HG03558 (cell line): ENCODE results near the gene SPNS3.

Experiments used
- ATAC-seq: cut with Tn5 transposase; IDR thresholded peaks from one replicate; pipeline ENCODE4 v1.9.1; 2021; ENCODE audit warnings: moderate number of reproducible peaks; ENCODE audit not compliant: unreplicated experiment; ENCODE audit errors: extremely low read depth

SPNS3 gene

DNA sequence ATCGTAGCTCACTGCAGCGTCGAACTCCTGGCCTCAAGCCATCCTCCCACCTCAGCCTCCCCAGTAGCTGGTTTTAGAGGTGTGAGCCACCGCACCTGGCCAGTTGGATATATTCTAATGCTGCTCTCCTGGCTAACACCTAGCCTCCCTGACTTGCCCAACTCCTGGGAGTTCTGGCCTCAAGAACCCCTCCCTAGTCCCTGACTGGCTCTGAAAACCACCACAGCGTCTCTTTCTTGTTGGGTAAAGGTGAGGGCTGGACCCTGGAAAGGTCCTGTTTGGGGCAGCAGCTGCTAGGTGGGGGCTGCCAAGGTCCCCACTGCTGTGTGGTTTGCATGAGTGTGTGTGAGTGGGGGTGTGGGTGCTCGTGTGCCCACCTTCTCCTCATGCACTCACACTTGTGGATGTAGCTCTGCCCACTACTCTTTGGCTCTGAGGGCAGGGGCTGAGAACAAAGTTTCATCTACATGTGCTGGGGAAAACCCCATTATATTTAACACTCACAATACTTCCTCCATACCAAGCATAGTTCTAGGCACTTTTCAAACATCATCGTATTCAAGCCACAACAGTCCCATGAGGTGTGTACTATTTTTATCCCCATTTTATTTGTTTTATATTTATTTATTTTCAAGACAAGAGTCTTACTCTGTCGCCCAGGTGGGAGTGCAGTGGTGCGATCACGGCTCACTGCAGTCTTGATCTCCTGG is 7.1 kb upstream of the SPNS3 start:
- no peak for ATAC-seq

DNA sequence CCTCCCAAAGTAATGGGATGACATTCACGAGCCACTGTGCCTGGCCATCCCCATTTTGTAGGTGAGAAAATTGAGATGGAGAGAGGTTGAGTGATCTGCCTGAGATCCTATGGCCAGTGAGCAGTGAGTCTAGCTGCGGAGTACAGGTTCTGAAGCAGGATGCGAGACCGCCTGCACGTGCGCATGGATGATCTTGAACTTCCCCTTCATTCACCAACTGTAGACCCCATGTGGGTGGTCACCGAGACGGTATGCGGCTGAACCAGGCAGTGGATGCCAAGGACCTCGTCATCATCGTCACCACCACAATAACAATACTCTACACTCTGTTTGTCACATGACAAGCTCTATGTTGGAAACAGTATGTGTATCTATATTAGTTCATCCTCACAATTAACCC is 6.2 kb upstream of the SPNS3 start:
- no peak for ATAC-seq

DNA sequence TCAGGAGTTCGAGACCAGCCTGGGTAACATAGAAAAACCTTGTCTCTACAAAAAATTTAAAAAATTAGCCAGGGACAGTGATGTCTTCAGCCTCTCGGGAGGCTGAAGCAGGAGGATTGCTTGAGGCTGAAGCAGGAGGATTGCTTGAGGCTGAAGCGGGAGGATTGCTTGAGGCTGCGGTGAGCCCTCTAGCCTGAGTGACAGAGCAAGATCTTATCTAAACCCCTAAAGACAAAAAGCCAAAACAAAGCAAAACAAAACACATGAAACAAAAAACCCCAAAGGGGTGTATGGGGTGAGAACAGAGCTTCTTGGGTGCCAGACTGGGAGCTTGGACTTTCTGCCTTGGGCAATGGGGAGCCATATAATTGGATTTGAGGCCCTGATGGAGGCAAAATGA is 2.6 kb downstream of the SPNS3 start:
- no peak for ATAC-seq

DNA sequence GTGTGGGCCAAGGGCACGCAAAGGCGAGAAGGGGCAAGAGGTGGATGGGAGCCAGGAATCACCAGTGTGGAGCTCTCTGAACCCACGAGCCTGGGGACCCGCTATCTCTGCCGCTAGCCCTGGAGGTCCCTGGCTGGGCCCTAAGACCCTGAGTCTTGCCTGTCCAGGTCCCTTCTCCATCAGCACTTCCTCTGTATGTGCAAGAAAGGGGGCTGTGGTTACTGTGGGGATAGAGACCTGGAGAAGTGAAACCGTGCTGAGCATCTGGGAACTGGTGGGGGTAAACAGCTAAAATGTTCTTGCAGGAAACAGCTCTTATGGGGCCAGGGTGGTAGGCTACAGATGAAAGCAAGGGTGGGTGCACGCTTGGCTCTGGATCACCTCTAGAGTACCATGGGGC is 3.1 kb downstream of the SPNS3 start:
- ATAC-seq: no peak

DNA sequence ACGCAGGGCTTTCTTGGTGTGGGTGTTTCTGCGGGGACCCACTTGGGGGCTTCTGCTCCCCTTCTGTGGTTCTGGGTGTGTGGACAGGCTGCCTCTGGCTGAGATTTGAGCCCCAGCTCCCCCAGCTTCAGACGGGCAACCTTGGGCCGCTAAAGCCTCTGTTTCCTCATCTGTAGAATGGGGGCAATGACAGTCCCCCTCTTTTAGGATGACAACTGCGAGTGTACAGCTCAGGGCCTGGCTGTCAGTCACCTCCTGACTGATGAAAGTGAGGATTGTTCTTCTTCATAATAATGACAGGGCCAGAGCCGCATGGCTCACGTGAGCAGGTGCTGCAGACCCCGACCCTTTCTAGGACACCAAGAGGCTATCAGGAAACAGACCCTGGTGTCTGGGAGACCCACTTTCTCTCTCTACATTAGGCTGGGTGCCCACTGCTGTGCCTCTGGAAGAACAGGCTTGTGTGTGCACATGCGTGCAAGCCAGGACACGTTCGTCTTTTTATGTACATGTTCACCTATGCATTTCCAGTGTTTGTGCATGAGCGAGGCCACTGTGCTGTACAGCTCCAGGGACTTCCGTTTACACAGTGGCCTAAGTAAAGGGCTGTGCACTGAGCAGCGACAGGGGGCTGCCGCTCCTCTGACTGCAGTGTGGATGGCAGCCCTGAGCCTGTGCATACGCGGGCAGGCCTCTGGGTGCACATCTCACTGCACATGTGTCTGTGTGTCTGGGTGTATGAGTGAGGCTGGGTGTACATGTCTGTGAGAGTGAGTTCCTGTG is 4.6 kb downstream of the SPNS3 start:
- ATAC-seq: no peak

DNA sequence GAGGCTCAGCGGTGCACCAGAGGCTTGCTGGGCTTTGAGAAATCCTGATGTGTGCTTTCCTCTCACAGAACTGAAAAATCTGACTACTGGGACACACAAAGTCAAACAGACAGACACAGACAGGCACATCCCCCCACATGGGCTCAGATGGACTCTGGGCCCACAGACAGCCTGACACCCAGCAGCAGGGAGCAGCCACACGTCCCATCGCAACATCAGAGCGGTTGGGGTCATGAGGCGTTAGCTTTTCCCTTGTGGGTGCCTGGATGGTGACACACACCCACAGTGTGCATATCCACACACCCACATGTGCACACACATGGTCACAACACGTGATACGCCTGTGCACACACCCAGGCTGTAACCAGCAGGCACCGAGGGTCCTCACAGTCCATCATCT is 6.3 kb downstream of the SPNS3 start:
- no peak for ATAC-seq

DNA sequence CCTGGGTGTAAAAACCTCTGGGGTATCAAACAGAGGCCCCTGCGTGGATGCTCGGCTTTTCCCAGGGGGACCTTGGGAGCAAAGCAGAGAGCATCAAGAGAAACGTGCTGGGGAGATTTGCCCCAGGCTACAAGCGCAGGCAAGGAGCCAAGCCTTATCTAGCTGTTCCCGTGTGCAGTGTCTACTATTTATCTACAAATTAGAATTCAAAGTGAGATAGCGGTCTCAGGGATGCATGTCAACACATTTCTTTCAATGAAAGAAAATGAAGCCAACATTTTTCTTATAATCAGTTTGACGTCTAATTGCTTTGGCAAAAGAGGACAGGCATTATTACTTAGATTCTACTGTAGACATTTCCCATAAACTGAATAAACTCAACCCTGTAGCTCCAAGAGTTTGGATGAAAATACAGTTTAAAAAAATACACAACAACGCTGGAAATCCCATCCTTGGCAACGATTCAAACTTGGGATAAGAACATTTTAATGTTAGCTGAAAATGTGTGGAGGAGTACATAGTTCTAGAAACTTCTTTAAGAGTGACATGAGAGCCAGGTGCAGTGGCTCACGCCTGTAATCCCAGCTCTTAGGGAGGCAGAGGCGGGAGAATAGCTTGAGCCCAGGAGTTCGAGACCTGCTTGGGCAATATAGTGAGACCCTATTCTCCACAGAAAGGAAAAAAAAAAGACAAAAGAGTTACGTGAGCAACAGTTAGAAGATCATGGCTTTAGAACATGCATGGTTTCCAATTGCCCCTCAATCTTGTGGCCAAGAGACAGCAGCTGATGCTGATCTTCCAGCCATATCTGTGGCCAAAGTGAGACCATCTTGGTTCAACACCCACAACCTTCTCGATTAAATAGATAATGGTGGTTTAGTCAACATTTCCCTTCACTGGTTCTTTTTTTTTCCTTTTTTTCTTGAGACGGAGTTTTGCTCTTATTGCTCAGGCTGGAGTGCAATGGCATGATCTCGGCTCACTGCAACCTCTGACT is 7.2 kb downstream of the SPNS3 start:
- ATAC-seq: no peak

DNA sequence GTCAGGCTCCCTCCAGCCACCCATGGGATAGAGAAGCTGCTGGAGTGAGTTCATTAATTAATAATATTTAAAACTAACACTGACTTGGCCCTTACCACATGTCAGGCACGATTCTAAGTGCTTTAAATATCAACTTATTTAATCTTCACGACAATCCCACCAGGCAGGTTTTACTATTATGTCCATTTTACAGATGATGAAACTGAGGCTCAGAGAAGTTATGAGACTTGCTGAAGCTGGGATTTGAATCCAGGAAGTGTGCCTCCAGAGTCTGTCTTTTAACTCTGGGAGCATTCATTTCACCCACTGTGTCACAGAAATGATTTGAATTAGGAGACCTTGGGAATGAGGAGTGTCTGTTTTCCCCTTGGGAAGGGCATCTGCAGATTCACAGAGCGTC is 8.8 kb downstream of the SPNS3 start:
- no peak for ATAC-seq

DNA sequence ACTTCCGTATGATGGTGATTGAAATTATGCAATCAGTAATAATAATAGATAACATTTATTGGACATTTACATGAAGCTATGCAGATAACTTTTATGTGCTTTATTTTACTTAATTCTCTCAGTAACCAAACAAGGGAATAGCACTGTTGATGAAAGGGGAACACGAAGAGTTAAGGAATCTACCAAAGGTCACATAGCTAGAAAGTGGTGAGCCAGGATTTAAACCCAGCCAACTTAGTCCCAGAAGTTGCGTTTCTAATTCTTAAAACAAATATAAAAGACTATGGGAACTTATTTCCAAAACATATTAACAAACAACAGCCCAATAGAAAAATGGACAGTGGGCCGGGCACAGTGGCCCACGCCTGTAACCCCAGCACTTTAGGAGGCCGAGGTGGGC is 9.7 kb downstream of the SPNS3 start:
- ATAC-seq: no peak

DNA sequence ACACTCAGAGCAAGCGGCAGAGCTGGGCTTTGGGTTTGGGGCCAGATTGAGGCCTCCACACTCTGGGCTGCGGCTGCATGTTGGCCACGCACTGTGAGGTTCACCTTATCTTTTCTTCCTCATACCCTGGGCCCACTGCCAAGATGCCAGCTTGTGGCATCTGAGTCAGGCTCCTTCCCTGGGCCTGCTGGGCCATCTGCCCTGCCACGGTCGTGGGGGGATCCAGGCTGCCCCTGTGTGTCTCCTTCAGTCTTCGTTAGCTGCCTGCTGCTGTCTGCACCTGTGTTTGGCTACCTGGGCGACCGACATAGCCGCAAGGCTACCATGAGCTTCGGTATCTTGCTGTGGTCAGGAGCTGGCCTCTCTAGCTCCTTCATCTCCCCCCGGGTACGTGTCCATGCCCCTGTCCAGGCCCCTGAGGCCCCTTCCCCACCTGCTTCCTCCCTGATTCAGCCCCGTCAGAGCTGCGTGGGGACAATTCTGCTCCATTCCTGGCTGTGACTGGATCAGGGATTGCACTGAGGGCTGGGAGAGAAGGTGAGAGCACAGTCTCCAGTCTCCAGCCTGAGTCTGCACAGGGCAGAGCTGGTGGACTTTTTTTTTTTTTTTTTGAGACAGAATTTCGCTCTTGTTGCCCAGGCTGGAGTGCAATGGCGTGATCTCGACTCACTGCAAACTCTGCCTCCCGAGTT is 11.2 kb downstream of the SPNS3 start:
- ATAC-seq: no peak

DNA sequence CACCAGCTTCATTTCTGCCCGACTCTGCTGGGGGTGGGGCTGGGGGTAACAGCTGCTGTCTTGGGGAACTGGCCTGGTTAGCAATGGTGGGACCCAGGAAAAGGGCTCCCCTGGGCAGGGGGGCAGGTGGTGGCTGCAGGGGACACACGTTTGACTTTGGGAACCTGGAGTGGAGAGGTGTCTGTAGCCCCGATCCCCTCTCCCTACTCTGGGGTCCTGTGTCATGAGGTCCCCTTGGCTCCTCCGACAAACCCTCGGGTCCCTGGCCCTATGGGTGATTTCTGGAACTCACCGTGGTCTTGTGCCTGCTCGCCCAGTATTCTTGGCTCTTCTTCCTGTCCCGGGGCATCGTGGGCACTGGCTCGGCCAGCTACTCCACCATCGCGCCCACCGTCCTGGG is 12.0 kb downstream of the SPNS3 start:
- no peak for ATAC-seq

DNA sequence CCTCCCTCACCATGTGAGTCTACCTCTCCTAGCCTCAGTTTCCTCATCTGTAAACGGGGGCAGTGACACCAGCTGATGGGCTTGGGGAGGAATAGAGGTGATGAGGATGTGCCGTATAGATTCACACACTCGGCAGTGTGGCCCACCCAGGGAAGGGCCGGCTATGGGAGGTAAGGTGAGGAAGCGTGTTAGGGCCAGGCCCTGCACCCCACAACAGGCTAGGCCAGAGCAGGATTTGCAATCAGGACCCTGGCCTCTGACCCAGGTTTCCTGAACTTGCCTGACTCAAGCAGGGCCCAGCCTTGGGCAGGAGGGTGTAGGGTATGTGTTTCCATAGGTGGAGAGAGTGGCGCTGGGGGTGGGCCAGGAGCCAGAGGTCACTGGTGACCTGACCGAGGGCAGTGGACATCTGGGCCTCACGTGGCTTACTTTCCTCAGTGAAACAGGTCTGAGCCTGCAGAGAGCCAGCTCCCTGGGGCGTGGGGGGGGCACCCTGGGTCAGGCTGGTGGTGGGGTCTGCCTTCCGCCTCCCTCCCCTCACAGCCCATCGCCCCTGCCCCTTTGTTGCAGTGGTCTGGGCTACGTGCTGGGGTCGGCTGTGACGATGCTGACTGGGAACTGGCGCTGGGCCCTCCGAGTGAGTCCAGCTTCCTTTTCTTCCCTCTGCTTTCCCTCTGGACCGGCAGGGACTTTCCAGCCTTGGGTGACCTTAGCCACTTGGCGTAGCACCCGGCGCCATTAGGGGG is 12.8 kb downstream of the SPNS3 start:
- no peak for ATAC-seq

DNA sequence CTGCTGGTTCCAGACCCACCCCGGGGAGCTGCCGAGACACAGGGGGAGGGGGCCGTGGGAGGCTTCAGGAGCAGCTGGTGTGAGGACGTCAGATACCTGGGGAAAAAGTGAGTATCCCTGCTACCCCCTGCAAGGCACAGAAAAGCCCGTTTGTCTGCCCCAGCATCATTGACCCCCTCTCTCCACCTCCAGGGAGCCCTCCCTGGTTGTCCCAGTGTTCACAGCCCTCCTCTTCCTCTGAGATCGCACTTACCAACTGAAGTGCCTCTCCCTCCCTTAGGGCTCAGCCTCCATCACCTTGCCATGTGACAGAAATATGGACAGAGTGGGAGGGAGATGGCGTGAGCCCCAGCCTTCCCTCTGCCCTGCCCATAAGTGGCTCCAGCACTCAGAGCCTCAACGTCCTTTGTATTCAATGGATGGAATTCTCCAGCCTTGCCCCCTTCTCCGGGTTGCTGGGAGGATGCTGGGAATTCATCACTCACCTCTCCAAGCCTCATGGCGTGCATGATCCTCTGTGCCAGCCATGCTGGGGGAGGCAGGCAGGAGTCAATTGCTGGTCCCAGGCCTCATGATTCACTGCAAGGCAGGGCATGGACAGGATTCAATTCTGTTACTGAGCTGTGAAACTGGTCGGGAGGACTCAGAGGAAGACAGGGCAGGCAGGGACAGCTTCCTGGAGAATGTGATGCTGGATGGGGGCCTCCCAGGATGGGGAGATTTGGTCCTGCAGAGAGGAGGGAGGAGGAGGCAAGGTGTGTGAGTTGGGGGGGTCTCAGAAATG is 14.6 kb downstream of the SPNS3 start:
- ATAC-seq: no peak

DNA sequence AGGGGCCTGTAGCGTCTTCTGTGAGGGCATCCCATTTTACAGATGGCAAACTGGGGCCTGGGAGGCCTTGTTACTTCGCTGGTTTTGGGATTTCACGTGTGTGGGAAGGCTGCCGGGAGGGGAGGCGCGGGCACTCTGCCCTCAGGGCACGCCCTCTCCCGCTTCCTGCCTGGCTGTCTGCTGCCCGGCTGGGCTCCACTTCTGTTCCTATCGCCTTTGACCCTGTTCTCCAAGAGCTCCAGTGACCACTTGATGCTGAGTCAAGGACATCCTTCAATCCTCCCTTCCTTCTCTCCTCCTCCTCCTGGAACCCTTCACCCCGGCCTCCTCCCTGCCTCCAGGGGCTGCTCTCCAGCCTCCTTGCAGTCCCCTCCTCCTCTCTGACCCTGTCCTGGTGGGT is 16.0 kb downstream of the SPNS3 start:
- no peak for ATAC-seq

DNA sequence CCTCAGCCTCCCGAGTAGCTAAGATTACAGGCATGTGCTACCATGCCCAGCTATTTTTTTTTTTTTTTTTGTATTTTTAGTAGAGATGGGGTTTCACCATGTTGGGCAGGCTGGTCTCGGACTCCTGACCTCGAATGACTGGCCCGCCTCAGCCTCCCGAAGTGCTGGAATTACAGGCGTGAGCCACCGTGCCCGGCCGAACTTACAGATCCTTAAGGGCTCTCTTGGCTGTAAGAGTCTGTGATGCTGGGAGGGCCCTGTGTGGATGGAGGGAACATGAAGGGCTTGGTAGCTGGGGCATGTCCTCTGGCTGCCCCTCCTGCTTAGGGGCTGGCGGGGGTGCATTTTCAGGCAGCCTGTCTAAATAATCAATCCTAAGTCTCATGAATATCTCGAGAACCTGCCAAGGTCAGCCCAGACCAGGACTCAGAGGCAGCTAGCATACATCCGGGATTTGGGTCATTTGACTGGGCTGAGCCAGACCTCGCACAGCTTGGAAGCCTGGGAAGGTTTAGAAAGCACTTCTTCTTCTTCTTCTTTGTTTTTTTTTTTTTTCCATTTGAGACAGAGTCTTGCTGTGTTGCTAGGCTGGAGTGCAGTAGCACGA is 17.1 kb downstream of the SPNS3 start:
- ATAC-seq: no peak

DNA sequence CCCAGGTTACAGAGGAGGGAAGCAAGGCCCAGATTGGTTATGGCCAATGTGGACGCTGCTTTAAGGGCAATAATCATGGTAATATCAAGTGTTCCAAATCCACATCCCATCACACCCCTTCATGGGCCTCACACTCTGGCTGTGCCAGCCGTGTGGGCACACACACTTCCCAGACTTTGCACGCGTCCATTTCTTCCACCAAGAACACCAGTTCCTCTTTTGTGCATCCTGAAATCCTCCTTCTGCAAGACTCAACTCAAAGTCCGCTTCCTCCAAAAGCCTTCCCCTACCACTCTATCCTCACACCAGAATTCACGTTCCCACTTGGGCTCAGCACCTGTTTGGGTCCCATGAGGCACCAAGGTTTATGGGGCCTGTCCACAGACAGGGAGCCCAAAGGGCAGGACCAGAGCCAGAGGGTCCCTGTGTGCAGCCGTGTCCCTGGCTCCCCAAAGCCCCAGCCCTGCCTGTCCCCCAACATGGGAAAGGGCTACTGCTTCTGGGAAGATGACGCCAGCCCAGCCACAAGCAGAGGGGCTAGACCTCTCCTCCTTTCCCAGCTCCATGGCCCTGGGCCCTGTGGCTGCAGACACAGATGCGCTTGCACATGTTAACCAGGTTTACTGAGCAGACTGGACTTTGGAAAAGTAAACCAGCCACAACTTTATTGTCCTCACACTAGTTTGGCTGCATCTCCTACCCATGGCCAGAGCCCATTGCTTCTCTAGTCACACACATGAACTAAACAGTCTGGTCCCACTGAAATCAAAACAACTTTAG is 20.3 kb downstream of the SPNS3 start:
- no peak for ATAC-seq

DNA sequence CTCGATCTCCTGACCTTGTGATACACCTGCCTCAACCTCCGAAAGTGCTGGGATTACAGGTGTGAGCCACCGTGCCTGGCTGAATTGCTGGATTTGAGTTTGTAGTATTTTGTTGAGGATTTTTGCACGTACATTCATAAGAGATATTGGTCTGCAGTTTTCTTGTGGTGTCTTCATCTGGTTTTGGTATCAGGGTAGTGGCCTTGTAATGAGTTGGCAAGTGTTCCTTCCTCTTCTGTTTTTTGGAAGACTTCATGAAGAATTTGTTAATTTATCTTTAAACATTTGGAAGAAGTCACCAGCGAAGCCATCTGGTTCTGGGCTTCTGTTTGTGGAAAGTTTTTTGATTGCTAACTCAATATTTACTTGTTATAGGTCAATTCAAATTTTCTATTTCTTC is 26.9 kb downstream of the SPNS3 start:
- ATAC-seq: no peak
